NCI-H2196 (cell line): ENCODE measurements around the gene IGFL2.
"Not testable (repeated sequence)": the region's sequence is repeated elsewhere in the genome, so short reads cannot be mapped to it uniquely, and the experiment has no call there.

Experiments used
- DNase-seq: peaks from one replicate; lab custom pipeline; 2025; ENCODE audit not compliant: unreplicated experiment; lab: John Stamatoyannopoulos, UW

The IGFL2 gene

DNA sequence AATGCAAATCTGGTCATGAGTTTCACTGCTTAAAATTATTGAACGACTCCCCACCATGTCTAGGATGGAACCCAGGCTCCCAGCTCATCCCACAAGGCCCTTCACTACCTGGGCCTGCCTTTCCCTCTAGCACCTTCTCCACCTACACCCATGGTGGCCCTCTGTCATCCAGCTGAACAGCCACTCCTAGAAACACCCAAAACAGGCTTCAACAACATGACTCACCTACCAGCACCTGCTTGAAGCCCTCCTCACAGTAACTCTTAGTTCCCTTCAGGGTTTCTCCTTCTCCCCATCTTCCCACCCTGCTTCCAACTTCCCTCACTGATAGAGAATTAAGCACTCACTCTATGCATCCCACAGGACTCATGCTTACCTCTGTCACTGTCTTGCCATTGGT, 6.6 kb upstream of the IGFL2 start:
- no peak for DNase-seq

DNA sequence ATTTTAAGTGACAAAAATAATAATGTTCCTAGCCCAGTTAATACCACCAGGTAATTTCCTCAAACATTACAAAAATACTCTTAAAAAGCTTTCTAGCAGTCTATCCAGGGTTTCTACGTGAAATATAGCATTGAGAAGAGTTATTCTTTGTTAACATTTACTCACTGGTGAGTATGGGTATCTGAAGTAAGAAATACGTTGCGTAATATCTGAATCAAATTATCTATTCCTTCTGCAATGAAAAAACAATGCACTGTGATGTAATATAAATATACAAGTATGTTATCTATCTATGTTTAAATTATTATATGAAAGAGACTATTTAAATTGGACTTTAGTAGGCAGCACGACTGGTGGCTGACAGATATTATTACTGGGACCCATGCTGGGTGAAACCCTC, 5.7 kb upstream of the IGFL2 start:
- no peak for DNase-seq

DNA sequence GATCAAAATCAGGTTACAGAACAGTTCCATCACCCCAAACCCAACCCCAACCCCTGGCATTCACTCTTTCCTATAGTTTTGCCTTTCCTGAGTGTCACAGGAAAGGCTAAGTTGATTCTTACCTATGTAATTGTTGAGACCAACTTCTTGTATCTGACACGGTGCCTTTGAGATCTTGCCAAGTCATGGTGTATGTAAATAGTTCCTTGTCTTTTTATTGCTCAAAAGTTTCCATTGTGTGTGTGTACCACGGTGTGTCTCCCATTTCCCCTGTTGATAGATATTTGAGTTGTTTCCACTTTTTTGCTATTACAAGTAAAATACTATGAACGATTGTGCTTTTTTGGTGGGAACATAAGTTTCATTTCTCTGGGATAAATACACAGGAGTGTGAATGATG, 3.3 kb upstream of the IGFL2 start:
- no peak for DNase-seq

DNA sequence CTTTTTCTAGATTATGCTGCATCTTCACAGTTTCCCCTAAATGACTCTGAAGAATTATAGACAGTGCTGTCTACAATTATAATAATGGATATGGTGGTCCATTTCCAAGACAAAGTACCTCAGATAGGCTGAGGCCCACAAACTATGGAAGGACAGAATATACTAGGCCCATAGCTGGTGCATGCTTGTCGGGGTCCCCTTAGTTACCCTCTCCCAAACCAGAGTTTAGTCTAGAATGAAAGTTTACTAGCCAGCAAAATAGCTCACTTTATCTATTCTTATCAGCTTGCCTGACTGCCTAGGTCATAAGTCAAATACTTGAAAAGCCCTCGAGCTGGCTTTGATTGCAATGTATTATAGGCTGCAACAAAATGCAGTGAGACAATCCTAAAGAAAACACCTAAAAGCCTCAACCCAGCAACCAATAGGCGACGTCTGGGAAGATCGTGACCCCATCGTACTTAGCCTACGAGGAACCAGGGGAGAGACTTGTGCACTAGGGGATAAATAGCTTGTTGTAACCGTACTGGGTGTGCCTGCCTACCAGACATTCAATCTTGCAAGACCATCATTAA, 785 bp upstream of the IGFL2 start:
- DNase-seq: no peak

DNA sequence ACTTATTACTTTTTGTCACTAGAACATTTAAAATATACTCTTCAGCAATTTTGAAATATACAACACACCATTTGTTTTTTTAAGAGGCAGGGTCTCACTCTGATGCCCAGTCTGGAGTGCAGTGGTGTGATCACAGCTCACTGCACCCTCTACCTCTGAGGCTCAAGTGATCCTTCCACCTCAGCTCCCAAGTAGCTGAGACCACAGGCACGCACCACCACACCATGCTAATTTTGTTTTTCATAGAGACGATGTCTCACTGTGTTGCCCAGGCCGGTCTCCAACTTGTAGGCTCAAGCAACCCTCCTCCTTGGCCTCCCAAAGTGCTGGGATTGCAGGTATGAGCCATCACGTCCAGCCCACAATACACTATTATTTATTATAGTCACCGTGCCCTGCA, 2.6 kb downstream of the IGFL2 start:
- DNase-seq: no peak

DNA sequence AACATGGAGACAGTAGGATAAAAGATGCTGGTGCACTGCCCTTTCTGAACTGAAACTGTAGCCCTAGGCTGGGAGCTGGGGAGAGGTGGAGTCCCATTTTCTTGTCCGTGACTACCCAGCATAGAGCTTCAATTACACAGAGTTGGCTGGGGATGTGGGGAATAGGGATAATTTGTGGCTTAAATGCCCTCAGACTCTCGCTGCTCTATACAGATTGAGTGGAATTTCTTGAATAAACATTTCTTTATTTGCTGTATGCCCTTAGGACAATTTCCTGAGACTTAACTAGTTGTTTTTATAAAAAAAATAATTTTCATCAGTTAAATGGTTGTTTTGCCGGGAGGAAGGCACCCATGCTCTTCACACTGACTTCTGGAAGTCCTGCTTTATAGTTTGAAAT, 7.2 kb downstream of the IGFL2 start:
- DNase-seq: no peak

DNA sequence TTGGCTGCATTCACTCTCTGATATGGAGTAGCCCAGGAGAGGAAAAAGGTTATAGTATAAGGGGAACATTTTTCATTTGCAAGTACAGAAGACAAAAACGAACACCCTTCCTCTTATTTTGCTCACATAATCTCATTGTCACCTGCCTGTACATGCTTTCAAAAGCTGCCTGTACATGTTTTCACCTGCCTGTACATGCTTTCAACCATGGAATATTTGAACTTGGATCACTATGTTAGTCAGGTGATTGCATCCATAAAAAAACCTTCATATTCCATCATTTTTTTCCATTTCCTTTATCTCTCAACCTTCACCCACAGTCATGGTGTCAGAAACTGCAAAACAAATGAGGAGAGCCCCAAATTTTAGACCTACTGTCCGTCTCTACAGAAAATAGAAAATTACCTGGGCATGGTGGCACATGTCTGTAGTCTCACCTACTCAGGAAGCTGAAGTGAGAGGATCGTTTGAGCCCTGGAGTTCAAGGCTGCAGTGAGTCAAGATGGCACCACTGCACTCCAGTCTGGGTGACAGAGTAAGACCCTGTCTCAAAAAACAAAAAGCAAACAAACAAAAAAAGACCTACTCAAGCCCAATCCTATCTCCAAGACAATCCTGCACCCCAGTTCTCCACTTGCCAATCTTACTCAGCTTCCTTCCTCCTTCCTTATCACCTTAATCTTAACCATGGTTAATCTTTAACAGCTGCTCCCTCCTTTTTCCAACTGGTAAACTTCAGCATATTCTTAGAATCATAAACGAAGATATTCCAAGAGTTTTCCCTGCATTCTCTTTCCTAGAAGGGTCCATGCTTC, 11.6 kb downstream of the IGFL2 start:
- DNase-seq: no peak

DNA sequence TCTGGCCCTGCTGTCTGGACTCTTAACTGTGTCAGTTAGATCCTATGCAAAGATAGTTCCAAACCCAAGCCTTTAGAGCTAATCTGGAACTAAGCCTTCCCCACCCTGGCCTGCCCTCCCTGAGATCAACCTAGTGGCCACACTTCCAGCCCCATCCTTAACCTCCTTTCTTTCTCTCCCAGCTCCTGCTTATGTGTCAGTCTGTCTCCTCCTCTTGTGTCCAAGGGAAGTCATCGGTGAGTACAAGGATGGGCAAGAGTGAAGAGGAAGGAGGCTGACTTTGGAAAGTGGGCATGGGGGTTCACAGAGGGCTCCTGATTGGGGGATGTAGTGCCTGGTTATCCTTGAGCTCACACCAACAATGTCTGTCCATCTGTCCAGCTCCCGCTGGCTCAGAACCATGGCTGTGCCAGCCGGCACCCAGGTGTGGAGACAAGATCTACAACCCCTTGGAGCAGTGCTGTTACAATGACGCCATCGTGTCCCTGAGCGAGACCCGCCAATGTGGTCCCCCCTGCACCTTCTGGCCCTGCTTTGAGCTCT, 12.3 kb downstream of the IGFL2 start:
- no peak for DNase-seq

DNA sequence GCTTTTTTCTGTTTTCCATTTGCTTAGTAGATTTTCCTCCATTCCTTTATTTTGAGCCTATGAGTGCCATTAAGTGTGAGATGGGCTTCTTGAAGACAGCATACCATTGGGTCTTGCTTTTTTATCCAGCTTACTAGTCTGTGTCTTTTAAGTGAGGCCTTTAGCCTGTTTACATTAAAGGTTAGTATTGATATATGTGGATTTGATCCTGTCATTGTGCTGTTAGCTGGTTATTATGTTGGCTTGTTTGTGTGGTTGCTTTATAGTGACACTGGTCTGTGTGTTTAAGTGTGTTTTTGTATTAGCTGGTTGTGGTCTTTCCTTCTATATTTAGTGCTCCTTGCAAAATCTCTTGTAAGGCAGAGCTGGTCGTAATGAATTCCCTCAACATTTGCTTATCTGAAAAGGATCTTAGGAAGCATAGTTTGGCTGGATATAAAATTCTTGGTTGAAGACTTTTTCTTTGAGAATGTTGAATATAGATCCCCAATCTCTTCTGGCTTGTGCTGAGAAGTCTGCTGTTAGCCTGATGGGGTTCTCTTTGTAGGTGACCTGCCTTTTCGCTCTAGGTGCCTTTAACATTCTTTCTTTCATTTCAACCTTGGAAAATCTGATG, 13.7 kb downstream of the IGFL2 start:
- not testable (repeated sequence) for DNase-seq

DNA sequence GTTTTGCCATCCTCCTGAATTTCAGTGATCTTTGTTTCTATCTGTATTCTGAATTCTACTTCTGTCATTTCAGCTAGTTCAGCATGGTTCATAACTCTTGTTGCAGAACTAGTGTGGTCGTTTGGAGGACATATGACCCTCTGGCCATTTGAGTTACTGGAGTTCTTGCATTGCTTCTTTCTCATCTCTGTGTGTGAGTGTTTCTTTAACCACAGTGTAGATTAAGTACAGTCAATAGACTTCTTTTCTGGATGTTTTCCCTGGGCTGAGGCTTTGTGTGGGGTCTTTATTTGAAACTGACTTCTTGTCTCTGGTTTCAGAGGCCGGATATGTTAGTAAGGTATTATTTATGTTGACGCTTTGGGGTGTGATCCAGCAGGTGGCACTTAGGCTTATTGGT, 14.7 kb downstream of the IGFL2 start:
- no peak for DNase-seq

DNA sequence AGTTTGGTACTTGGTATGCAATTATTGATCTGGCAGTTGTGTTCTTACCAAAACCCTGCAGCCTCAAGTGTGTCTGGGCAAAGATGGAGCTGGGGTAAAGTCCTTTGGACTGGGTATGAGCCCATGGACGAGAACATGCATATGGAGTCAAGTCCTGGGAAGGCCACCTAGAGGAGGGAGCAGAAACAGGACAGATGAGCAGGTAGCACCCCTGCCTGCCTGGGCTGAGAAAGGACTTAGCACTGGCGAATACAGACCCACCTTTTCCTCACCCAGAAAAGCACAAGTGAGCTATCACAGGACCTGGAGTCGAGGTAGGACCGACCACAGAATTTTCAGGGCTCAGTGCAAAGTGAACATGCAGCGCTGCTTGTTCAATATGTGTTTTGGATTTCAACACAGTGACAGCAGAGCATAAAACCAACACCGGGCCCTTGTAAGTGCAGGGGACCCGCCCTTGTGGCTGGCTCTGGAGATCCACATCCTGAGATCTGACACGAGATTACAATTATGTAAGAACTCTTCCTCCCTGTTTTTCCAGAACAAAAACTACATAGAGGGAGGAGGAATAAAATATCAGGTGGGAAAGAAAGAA, 25.9 kb downstream of the IGFL2 start:
- no peak for DNase-seq

DNA sequence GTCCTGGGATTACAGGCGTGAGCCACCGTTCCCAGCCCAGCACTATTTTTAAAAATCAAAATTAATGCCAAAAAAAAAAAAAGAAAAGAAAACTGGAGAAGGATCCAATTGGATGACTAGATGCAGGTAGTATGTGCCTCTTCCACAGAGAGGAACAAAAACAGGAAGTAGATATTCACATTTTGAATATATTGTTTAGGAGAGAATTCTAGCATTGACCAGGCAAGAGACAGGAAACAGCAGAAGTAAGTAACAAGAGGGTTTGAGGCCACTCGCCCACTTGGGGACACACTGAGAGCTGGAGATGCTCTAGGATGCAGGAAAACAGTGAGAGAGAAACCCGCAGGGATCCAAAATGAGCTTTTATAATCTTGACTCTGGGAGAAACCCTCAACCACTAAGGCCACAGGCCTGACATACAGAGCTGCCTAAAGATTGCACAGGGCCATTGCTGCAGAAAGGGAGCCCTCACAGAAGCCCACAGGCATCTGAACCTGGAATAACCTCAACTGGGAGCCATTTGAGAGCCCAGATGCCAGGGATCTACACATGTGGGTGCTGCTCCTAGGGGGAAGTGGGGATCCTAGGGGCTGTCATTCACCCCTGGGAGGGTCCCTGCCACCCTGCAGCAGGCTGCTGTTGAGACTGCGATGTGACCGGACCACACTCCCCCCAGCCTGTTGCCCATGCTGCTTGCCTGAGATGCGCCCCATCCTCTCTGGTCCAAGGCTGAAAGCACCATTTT, 28.2 kb downstream of the IGFL2 start:
- no peak for DNase-seq

DNA sequence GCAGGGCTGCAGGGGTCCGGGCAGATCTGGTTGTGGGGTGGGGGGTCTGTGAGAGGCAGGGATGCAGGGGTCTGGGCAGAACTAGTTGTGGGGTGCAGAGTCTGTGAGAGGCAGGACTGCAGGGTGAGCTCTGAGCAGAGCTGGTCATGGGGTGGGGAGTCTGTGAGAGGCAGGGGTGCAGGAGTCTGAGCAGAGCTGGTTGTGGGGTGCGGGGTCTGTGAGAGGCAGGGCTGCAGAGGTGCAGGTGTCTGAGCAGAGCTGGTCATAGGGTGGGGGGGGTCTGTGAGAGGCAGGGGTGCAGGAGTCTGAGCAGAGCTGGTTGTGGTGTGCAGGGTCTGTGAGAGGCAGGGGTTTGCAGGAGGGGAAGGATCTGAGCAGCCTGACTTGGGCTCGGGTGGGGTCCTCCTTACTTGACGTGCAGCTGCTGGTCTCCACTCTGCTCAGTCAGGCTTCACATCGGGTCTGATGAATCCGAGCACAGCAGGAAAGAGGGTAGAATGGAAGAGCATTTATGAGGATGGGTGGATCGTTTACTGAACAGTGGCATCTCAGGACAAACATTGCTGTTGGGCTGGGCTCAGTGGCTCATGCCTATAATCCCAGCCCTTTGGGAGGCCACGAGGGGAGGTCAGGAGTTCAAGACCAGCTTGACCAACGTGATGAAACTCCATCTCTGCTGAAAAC, 31.2 kb downstream of the IGFL2 start:
- DNase-seq: no peak

DNA sequence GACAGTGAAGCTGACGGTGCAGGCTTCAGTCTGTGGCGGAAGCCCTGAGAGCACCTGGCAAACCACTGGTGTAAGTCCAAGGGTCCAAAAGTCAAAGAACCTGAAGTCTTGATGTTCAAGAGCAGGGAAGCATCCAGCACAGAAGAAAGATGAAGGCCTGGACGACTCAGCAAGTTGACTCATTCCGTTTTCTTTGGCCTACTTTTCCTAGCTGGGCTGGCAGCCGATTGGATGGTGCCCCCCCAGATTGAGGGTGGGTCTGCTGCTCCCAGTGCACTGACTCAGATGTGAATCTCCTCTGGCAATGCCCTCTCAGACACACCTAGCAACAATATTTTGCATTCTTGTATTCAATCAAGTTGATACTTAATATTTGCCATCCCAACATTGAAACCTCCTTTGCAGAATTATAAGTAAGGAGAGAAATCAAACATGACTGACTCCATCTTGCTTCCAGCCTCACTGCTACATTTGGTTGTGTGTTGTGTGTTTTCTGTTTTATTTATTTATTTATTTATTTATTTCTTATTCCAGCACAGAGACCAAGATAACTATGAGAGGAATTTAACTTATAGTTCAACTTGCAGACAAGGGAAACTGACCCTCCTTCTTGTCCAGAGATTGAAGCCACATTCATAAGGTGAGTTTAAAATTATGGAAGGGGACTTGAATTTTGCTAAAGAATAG, 32.8 kb downstream of the IGFL2 start:
- no peak for DNase-seq

DNA sequence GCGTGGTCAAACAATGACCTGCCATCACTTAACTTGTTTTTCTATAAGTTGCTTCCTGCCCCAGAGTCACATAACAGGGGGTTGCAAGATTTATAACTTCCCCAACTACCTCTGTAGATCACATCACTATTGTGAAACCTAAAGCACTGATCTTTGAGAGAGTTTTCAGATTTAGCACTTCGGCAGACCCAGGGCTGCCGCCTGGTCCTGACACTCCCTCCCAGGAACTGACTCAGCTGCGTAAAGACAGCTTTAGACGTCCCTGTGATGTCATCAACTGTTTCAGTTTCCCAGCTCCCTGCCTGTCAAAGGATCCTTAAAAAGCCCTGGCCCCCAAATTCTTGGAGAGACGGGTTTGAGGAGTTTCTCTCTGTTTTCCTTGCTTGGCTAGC, 33.3 kb downstream of the IGFL2 start:
- DNase-seq: no peak

DNA sequence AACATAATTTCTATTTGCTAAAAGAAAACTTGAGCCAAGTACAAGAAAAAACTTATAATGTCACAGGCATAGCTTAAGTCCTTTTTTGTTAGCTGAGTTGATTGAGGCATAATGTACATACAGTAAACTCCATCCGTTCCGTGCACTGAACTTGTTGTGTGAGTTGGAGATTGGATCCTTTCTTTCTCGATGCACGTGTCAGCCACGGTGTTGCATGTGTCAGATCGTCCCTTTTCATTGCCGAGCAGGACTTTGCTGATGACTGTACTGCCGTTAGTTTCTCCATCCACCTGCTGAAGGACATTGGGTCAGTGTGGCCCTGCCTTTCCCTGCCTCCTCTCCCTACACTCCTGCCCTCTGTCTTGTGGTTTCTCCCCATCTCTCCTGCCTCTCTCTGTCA, 34.4 kb downstream of the IGFL2 start:
- no peak for DNase-seq

DNA sequence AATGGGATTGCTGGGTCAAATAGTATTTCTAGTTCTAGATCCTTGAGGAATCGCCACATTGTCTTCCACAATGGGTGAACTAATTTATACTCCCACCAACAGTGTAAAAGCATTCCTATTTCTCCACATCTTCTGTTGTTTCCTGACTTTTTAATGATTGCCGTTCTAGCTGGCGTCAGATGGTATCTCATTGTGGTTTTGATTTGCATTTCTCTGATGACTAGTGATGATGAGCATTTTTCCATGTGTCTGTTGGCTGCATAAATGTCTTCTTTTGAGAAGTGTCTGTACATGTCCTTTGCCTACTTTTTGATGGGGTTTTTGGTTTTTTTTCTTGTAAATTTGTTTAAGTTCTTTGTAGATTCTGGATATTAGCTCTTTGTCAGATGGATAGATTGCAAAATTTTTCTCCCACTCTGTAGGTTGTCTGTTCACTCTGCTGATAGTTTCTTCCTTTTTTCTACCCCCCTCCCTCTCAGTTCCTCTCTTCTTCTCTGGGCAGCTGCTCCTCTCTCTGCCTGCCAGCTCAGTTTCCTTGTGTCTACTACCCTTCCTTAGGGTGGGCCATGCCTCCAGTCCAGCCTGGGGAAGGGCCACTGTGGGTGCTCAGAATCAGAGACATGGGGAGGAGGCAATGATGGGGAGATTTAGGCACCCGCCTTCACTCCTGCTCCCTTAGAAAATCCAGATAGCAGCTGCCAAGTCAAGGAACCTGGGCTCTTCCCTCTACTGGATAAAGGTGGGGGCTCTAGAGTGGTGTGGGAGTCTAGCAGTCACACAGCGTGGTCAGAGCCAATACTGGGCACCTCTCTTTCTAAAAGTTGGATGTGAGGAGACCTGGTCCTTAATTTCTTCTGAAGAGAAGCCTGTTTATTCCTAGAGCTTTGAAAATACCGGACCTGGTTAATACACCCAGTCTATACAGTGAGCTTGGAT, 37.0 kb downstream of the IGFL2 start:
- DNase-seq: not testable (repeated sequence)

DNA sequence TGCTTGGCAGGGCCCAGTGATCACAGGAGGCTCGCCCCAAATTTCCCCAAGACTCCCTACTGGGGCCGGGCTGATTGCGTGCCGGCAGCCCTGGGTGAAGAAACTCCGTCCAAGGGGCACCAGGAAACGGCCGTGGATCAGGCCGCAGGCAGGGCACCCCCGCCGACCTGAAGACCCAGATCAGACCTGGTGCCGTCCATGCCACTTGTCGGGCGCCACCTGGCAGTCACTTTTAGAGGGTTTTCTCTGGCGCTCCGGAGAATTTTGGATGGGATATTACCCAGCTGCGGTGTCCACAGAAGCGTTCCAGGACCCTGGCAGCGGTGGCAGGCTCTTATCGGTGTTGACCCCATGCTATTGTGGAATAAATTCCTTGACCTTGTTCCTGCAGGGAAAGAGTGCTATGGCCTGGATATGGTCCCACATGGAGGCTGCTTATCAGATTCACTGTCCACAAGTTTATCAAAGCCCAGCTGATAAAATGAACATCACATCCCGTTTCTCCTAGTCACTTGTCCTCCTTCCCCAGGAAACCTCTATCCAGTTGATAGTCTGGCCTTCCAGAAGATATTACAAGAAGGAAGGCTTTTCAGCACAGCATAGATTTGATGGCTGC, 38.2 kb downstream of the IGFL2 start:
- DNase-seq: no peak

DNA sequence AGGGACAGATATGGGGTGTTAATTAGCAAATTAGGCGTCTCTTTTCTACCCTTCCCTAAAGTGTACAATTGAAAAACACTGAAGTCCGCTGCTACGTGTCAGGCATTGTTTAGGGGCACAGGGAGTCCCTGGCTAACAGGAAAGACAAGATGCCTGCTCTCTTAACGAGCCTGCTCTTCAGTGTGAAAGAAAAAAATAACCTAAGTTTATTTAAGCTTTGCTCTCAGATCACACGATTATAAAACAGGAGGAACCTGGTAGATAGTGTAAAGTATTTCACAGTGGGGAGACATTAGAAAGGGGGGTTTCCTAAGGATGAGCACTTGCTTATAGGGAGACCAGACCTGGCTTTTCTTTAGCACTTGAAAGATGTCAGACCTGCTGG, 38.7 kb downstream of the IGFL2 start:
- no peak for DNase-seq
